OCI-LY7 (cell line): ENCODE measurements around the gene TRIM10. TPM values are rescaled to one million over a fixed set of nuclear protein-coding genes. Genes with fewer than 3 reads are reported as not detected.

Experiments used
- BruUV-seq: library from RNA; stranded (reverse); fragments of 400-500 nt; replicated peaks from 2 replicates; lab custom pipeline; 2021; lab: Mats Ljungman, UMichigan
- CTCF ChIA-PET: fragments of 300-600 bp; sonication (Branson Sonifier 250); formaldehyde crosslinking; loops from one replicate; lab custom pipeline; 2022; ENCODE audit warnings: antibody characterized with exemption; ENCODE audit not compliant: unreplicated experiment; lab: Charles Lee
- POLR2A ChIA-PET: fragments of 300-600 bp; sonication (Branson Sonifier 250); formaldehyde crosslinking; loops from one replicate; lab custom pipeline; 2022; ENCODE audit warnings: antibody characterized with exemption; lab: Charles Lee
- DNase-seq: peaks from one replicate; pipeline ENCODE4 v3.0.0-alpha.2; 2015; ENCODE audit warnings: low spot score
- H2AFZ ChIP-seq: fragments of 200-600 bp; sonication (generic), shearing (Covaris generic); 2 replicates; pipeline ENCODE4 v1.6.1; 2014; ENCODE audit warnings: mild to moderate bottlenecking, antibody characterized with exemption, low read length, moderate library complexity
- H3K27ac ChIP-seq: fragments of 200-600 bp; sonication (generic); 2 replicates; pipeline ENCODE4 v1.5.1; 2014; ENCODE audit warnings: mixed run types, low read depth, mild to moderate bottlenecking, moderate library complexity, low read length, inconsistent platforms; ENCODE audit not compliant: poor library complexity, severe bottlenecking
- H3K36me3 ChIP-seq: fragments of 200-600 bp; sonication (generic); 2 replicates; pipeline ENCODE4 v1.6.1; 2014; ENCODE audit warnings: mild to moderate bottlenecking, antibody characterized with exemption, low read length, moderate library complexity, mixed read lengths; ENCODE audit not compliant: insufficient read depth
- H3K4me1 ChIP-seq: fragments of 200-600 bp; sonication (generic); 2 replicates; pipeline ENCODE4 v1.5.1; 2014; ENCODE audit warnings: mild to moderate bottlenecking, low read length; ENCODE audit not compliant: insufficient read depth, poor library complexity, severe bottlenecking
- H3K4me2 ChIP-seq: fragments of 200-600 bp; sonication (generic); 2 replicates; pipeline ENCODE4 v1.6.1; 2014; ENCODE audit warnings: mild to moderate bottlenecking, low read length
- H3K4me3 ChIP-seq: fragments of 200-600 bp; sonication (generic); 2 replicates; pipeline ENCODE4 v1.5.1; 2014; ENCODE audit warnings: mild to moderate bottlenecking, low read depth, low read length; ENCODE audit not compliant: poor library complexity, severe bottlenecking
- H3K79me2 ChIP-seq: fragments of 200-600 bp; sonication (generic); 2 replicates; pipeline ENCODE4 v1.6.1; 2016; ENCODE audit warnings: low read depth, mild to moderate bottlenecking, low read length, moderate library complexity, mixed read lengths; ENCODE audit not compliant: insufficient read depth
- H3K9me2 ChIP-seq: fragments of 200-600 bp; sonication (generic); 2 replicates; pipeline ENCODE4 v1.6.1; 2016; ENCODE audit warnings: mild to moderate bottlenecking, low read length, mixed read lengths; ENCODE audit not compliant: insufficient read depth
- H3K9me3 ChIP-seq: fragments of 200-600 bp; sonication (generic); 2 replicates; pipeline ENCODE4 v1.6.1; 2014; ENCODE audit warnings: mild to moderate bottlenecking, mixed run types, low read length, mixed read lengths
- H4K20me1 ChIP-seq: fragments of 200-600 bp; sonication (generic); 2 replicates; pipeline ENCODE4 v1.6.1; 2014; ENCODE audit warnings: mild to moderate bottlenecking, antibody characterized with exemption, low read length, moderate library complexity, mixed read lengths; ENCODE audit not compliant: insufficient read depth
- EZH2phosphoT487 ChIP-seq: fragments of 200-600 bp; sonication (generic); IDR thresholded peaks from 2 replicates; pipeline ENCODE4 v1.6.1; 2018; ENCODE audit warnings: low read depth, borderline replicate concordance, mild to moderate bottlenecking, mixed run types, antibody characterized with exemption, low read length, moderate library complexity, mixed read lengths
- intact Hi-C: fragments of 100-400 bp; cut with micrococcal nuclease; formaldehyde crosslinking; loops from one replicate; pipeline ENCODE4 v1.10.0; 2022; ENCODE audit not compliant: unreplicated experiment
- total RNA-seq, 2 experiments: library from RNA; depleted of rRNA in 1 of 2; stranded (reverse); fragments of >200 nt in 1 of 2; shearing (Covaris generic) in 1 of 2; gene quantifications; 2 replicates each; pipeline ENCODE4 v1.2.3, GENCODE V29; 2014 to 2022
- TF ChIP-seq, protein P1 (sequence below): fragments of 200-600 bp; sonication (generic); conservative IDR thresholded peaks from 2 replicates; pipeline ENCODE4 v1.5.1; 2014; ENCODE audit warnings: mild to moderate bottlenecking, antibody characterized with exemption, low read length, moderate library complexity, mixed read lengths

Gene TRIM10
- total RNA-seq, 2 experiments from 2014 or later: not detected

- Histone ChIP-seq H3K27ac (no peak overlapping the region), H3K4me3 (no peak overlapping the region), H2AFZ (no peak overlapping the region), H3K9me2 (no peaks in the 10 kb centered on the region), H3K4me1 (no peaks in the 10 kb centered on the region), H3K4me2 (no peak overlapping the region), H4K20me1 (no peaks in the 10 kb centered on the region), H3K79me2 (no peaks in the 10 kb centered on the region), H3K9me3 (no peaks in the 10 kb centered on the region), H3K36me3 (no peaks in the 10 kb centered on the region)
- POLR2A ChIA-PET: no interaction called here
- TF ChIP-seq, protein P1, sequence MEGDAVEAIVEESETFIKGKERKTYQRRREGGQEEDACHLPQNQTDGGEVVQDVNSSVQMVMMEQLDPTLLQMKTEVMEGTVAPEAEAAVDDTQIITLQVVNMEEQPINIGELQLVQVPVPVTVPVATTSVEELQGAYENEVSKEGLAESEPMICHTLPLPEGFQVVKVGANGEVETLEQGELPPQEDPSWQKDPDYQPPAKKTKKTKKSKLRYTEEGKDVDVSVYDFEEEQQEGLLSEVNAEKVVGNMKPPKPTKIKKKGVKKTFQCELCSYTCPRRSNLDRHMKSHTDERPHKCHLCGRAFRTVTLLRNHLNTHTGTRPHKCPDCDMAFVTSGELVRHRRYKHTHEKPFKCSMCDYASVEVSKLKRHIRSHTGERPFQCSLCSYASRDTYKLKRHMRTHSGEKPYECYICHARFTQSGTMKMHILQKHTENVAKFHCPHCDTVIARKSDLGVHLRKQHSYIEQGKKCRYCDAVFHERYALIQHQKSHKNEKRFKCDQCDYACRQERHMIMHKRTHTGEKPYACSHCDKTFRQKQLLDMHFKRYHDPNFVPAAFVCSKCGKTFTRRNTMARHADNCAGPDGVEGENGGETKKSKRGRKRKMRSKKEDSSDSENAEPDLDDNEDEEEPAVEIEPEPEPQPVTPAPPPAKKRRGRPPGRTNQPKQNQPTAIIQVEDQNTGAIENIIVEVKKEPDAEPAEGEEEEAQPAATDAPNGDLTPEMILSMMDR: no peak
- TF ChIP-seq EZH2phosphoT487: no peak
- BruUV-seq: no TSS peak
- intact Hi-C loops: no loop called here
- DNase-seq: no peak
- CTCF ChIA-PET: no interaction called here
These were observed 15.2 kb downstream of the TRIM10 start for GRCh38 chr6:30145818-30146217.

DNA sequence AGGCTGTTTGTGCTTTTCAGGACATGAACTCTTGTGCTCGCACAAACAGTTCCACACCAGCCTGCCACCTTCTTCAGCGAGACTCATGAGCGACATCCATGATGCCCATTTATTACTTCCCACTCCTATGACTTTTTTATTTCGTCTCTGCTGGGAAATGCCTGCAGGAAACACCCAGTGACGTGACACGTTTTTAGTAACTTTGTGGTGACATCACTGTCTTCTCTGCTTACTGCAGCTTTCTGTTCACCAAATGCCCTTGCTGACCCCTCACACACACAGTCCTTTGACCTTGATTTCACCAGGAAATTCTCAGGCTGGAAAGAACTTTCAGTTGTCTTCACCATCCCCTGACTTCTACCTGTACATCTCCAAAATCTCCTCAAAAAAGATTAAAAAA lies 16.2 kb downstream of the TRIM10 start:
- Histone ChIP-seq H3K79me2 (no peaks in the 10 kb centered on the region), H3K4me2 (no peak overlapping the region), H4K20me1 (no peaks in the 10 kb centered on the region), H3K4me3 (no peak overlapping the region), H3K36me3 (no peaks in the 10 kb centered on the region), H3K27ac (no peak overlapping the region), H3K9me2 (no peaks in the 10 kb centered on the region), H2AFZ (no peak overlapping the region), H3K9me3 (no peaks in the 10 kb centered on the region), H3K4me1 (no peaks in the 10 kb centered on the region)
- no TSS peak for BruUV-seq
- ChIA-PET POLR2A (no interaction called here), CTCF (no interaction called here)
- no peak for DNase-seq
- no peak for TF ChIP-seq EZH2phosphoT487
- TF ChIP-seq, protein P1: no peak
- intact Hi-C loops: no loop called here

GRCh38 chr6:30143780-30144179 lies 17.2 kb downstream of the TRIM10 start:
- no peak for TF ChIP-seq EZH2phosphoT487
- Histone ChIP-seq H3K79me2 (no peaks in the 10 kb centered on the region), H3K4me2 (no peak overlapping the region), H3K4me3 (no peak overlapping the region), H2AFZ (no peak overlapping the region), H3K27ac (no peak overlapping the region), H3K4me1 (no peaks in the 10 kb centered on the region), H4K20me1 (no peaks in the 10 kb centered on the region), H3K9me3 (no peaks in the 10 kb centered on the region), H3K36me3 (no peaks in the 10 kb centered on the region), H3K9me2 (no peaks in the 10 kb centered on the region)
- POLR2A ChIA-PET: no interaction called here
- intact Hi-C loops: no loop called here
- CTCF ChIA-PET: no interaction called here
- BruUV-seq: no TSS peak
- DNase-seq: no peak
